ENCODE measurements around the gene KCNC1.

DNA sequence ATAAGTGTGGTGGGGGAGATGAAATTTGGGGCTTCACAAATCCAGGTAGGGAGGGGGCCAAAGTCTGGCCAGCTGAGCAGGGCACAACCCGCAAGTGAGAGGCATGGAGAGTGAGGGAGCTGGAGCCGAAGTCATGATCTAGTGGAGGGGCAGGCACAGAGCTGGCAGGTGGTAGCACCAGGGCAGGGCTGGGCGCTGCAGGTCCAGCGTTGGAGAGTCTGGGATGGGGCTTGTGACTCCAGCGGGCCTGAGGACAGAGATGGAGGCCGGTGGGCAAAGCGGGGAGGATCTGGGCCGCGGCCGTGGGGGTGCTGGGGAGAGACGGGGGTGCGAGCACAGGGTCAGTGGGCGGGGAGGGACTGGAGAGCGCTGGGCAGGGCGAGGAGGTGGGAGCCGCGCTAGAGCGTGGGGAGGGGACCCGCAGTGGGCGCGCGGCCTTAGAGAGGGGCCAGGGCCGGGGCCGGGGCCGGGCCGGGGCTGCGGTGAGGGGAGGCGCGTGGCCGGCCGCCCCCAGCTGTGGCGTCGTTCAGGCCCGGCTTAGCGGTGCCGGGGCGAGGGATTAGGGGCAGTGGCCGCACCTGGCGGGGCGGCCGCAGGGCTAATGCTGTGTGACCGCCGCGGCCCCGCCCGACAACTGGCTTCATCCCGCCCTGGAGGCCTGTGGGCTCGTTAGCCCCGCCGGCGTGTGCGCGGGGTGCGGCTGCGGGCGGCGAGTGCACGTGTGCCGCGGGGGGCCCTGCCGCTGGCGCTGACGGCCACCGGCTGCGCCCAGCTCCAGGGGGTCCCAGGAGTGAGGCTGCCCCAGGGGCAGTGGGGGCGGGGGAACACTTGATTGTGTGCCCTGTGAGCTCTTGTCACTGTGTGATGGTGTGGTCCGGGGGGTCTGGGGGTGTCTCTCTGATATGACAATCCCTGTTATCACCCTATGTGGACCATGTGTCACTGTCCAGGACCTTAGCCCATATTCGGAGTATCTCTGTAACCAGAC lies 38.8 kb upstream of the KCNC1 start:
- TF ChIP-seq, protein P1, sequence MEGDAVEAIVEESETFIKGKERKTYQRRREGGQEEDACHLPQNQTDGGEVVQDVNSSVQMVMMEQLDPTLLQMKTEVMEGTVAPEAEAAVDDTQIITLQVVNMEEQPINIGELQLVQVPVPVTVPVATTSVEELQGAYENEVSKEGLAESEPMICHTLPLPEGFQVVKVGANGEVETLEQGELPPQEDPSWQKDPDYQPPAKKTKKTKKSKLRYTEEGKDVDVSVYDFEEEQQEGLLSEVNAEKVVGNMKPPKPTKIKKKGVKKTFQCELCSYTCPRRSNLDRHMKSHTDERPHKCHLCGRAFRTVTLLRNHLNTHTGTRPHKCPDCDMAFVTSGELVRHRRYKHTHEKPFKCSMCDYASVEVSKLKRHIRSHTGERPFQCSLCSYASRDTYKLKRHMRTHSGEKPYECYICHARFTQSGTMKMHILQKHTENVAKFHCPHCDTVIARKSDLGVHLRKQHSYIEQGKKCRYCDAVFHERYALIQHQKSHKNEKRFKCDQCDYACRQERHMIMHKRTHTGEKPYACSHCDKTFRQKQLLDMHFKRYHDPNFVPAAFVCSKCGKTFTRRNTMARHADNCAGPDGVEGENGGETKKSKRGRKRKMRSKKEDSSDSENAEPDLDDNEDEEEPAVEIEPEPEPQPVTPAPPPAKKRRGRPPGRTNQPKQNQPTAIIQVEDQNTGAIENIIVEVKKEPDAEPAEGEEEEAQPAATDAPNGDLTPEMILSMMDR (IDR thresholded peaks at IDR 0.05): no peak
- TF ChIP-seq POLR2A (IDR thresholded peaks at IDR 0.05) (no peak), POLR2AphosphoS5 (IDR thresholded peaks at IDR 0.05) (no peak), EP300 (IDR thresholded peaks at IDR 0.05) (no peak)
